ENCODE data around the gene PMCH. TPM values are rescaled to one million over a fixed set of nuclear protein-coding genes. Genes with fewer than 3 reads are reported as not detected.

Gene PMCH
- total RNA-seq, 1 donor = not detected

- no peak for TF ChIP-seq CTCF (IDR thresholded peaks at IDR 0.05; ENCODE audit: insufficient read depth, low read depth, low read length)
These were observed 18.5 kb upstream of the PMCH start for GRCh38 chr12:102215992-102216691.

GRCh38 chr12:102204025-102204424 lies 6.4 kb upstream of the PMCH start:
- no peak for DNase-seq (ENCODE audit: low read depth)
- H3K4me3 ChIP-seq (ENCODE audit: low read depth, low read length) = no peak overlapping the region
- no peak for TF ChIP-seq CTCF (IDR thresholded peaks at IDR 0.05; ENCODE audit: insufficient read depth, low read depth, low read length)

More at GRCh38 chr12:102215992-102216691, 18.5 kb upstream of the PMCH start:
- peak; percentile 88 for DNase-seq (ENCODE audit: low read depth)
- H3K4me3 ChIP-seq (ENCODE audit: low read depth, low read length) = no peak overlapping the region

GRCh38 chr12:102202556-102202955 lies 4.9 kb upstream of the PMCH start:
- no peak for TF ChIP-seq CTCF (IDR thresholded peaks at IDR 0.05; ENCODE audit: insufficient read depth, low read depth, low read length)
- no peak for DNase-seq (ENCODE audit: low read depth)
- H3K4me3 ChIP-seq (ENCODE audit: low read depth, low read length) = no peak overlapping the region

GRCh38 chr12:102201436-102202061 lies 3.9 kb upstream of the PMCH start:
- no peak overlapping the region for H3K4me3 ChIP-seq (ENCODE audit: low read depth, low read length)
- no peak for DNase-seq (ENCODE audit: low read depth)
- TF ChIP-seq CTCF (IDR thresholded peaks at IDR 0.05; ENCODE audit: insufficient read depth, low read depth, low read length) = no peak

GRCh38 chr12:102195826-102196225 lies 1.8 kb downstream of the PMCH start:
- DNase-seq (ENCODE audit: low read depth) = no peak
- no peak overlapping the region for H3K4me3 ChIP-seq (ENCODE audit: low read depth, low read length)
- TF ChIP-seq CTCF (IDR thresholded peaks at IDR 0.05; ENCODE audit: insufficient read depth, low read depth, low read length) = no peak

- DNase-seq (ENCODE audit: low read depth) = no peak
- H3K4me3 ChIP-seq (ENCODE audit: low read depth, low read length) = no peak overlapping the region
- no peak for TF ChIP-seq CTCF (IDR thresholded peaks at IDR 0.05; ENCODE audit: insufficient read depth, low read depth, low read length)
These were observed 15.0 kb downstream of the PMCH start for GRCh38 chr12:102182635-102183034.
